ENCODE results near the gene SLC25A11.

Gene SLC25A11

DNA sequence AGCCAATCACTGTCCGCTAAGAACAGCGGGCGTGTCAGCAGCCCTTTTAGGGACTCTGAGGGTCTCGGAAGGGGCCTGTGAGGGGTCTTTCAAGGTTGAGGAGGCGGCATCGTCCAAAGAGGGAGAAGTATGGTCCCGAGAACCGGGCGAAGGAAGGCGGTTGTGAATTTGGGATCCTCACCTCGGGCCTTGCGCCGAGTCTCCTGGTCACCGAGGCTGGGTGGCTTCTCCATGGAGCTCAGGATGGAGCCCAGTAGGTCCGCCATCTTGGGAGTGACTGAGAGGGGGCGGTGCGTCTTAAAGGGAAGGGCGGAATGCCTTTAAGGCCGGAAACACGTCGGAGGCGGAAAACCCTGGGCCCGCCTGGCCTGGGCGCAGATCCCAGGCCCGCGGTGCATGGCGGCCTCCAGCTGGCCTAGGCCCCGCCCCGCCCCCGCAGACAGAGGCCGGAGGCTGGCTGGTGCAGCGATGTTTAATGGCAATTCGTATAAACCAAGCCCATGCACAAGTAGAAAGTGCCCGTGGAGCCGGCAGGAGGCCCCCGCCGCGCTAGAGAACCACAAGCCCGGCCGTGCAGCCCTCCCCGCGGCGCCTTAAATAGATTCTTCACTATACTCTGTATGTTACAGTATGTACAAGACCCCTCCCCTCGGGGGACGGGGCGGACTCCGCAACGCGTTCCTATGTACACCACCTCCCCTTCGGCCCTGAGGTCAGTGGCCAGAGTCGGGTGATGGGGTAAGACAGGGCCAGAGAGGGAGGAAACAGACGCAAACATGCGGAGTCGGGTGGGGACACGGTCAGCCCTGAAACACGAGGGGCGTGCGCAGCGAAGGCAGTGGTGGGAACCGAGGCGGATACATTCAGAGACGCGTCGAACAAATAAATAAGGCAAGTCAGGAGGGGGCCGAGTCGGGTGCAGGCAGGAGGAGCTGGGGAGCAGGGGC is 28.0 kb upstream of the SLC25A11 start, which contains the start of gene SPAG7:
Gene SPAG7 (minus strand): TSS at position 279 of the 947 bp plus-strand sequence. CDS start 13 bp downstream, at position 266.
- peak; percentile 96 for DNase-seq (ENCODE audit: insufficient read length, low spot score)
- no peak for TF ChIP-seq POU2F2 (IDR thresholded peaks at IDR 0.05; ENCODE audit: low read depth, low read length)
- no peak for TF ChIP-seq SPI1 (IDR thresholded peaks at IDR 0.05; ENCODE audit: low read depth, low read length)
- peak; percentile 95 for TF ChIP-seq TAF1 (IDR thresholded peaks at IDR 0.05; ENCODE audit: low read depth, low read length)
- peak; percentile 88 for TF ChIP-seq POLR2AphosphoS5 (IDR thresholded peaks at IDR 0.05; ENCODE audit: low read depth, low read length)
- peak; percentile 91; the same call in 1 of the 2 replicates for TF ChIP-seq POLR2A (IDR thresholded peaks at IDR 0.05; ENCODE audit: low read depth, low read length)
- TF ChIP-seq PAX5 (IDR thresholded peaks at IDR 0.05; ENCODE audit: insufficient read depth, low read length, severe bottlenecking), result no peak
- no peak for FAIRE-seq

DNA sequence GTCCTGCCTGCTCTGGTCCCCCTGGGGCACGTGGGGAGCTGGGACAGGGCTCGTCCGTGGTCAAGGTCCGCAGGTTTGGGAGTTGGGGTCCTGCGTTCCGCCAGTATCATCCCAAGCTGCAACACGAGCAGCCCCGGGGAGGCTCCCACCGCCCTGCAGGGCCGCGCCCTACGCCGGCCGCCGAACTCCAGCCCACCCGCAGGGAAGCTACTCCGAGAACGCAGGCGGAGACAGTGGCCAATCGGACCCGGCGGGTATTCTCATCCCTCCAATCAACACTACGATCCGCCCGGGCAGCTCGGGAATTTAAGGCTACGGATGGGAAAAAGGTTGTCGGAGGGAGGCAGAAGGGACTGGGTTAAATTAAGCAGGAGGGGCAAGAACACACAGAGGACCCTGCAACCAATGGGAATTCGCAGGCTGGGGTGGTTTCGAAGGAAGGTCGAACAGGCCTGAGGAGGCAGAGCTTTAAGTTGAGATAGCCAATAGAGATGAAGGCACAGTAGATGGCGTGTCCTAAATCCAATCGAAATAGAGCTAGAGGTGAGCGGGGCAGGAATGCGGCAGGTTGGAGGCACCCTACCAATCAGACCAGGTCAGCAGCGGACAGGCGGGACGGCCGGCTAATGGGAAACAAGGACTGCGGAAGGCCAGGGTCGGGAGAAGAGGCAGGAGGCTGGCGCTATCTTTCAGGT is 27.1 kb upstream of the SLC25A11 start:
- peak; percentile 100 for FAIRE-seq

GRCh38 chr17:4965311-4965986 is 25.6 kb upstream of the SLC25A11 start:
- DNase-seq (ENCODE audit: insufficient read length, low spot score) (no peak), FAIRE-seq (no peak)
- TF ChIP-seq POLR2AphosphoS5 (IDR thresholded peaks at IDR 0.05; ENCODE audit: low read depth, low read length), result no peak
- no peak for TF ChIP-seq PAX5 (IDR thresholded peaks at IDR 0.05; ENCODE audit: insufficient read depth, low read length, severe bottlenecking)
- TF ChIP-seq POLR2A (IDR thresholded peaks at IDR 0.05; ENCODE audit: low read depth, low read length), result no peak
- no peak for TF ChIP-seq POU2F2 (IDR thresholded peaks at IDR 0.05; ENCODE audit: low read depth, low read length)
- TF ChIP-seq TAF1 (IDR thresholded peaks at IDR 0.05; ENCODE audit: low read depth, low read length), result no peak
- no peak for TF ChIP-seq SPI1 (IDR thresholded peaks at IDR 0.05; ENCODE audit: low read depth, low read length)

More for the DNA sequence above, 27.1 kb upstream of the SLC25A11 start:
- TF ChIP-seq POLR2A (IDR thresholded peaks at IDR 0.05; ENCODE audit: low read depth, low read length) (peak; percentile 47), POU2F2 (IDR thresholded peaks at IDR 0.05; ENCODE audit: low read depth, low read length) (0 out of 2 replicates have a peak, but pooled peaks have one; percentile 33), TAF1 (IDR thresholded peaks at IDR 0.05; ENCODE audit: low read depth, low read length) (no peak), PAX5 (IDR thresholded peaks at IDR 0.05; ENCODE audit: insufficient read depth, low read length, severe bottlenecking) (no peak), POLR2AphosphoS5 (IDR thresholded peaks at IDR 0.05; ENCODE audit: low read depth, low read length) (no peak), SPI1 (IDR thresholded peaks at IDR 0.05; ENCODE audit: low read depth, low read length) (no peak)
- DNase-seq (ENCODE audit: insufficient read length, low spot score), result peak; percentile 93

GRCh38 chr17:4960279-4960922 is 20.6 kb upstream of the SLC25A11 start:
- DNase-seq (ENCODE audit: insufficient read length, low spot score) (no peak), FAIRE-seq (no peak)
- TF ChIP-seq TAF1 (IDR thresholded peaks at IDR 0.05; ENCODE audit: low read depth, low read length) (no peak), POLR2AphosphoS5 (IDR thresholded peaks at IDR 0.05; ENCODE audit: low read depth, low read length) (no peak)

DNA sequence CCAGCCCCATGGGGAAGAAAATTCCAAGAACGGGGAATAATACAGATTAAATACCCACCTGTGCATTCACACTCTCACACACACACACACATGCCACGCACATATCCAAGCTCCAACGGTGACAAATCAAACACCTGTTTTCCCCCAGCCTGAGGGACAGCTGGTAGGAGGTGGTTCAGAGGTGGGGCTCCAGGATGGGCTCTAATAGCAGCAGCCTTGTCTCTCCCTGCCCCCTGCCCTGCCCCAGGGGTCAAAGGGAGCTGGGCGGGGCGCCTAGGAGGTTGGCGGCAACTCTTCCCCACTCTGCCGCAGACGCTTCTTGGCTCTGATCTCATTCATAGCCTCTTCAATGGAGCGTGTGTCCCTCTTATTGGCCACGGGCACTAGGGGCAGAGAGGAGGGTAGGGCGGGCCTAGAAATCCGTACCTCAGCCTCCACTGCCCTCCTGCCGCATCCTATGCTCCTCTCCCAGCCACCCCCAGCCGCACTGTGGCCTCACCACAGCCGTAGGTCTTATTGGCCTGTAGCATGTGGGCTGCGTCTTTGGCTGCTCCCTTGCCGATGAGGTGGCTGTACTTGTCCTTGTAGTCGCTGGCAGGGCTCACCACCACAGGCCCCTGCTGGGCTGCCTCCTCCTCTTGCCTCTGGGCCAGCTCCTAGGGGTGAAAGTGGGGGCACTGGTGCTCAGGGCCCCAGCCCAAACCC is 19.6 kb upstream of the SLC25A11 start:
- DNase-seq (ENCODE audit: insufficient read length, low spot score) (no peak), FAIRE-seq (no peak)
- TF ChIP-seq SPI1 (IDR thresholded peaks at IDR 0.05; ENCODE audit: low read depth, low read length) (no peak), TAF1 (IDR thresholded peaks at IDR 0.05; ENCODE audit: low read depth, low read length) (no peak), POLR2AphosphoS5 (IDR thresholded peaks at IDR 0.05; ENCODE audit: low read depth, low read length) (no peak), POU2F2 (IDR thresholded peaks at IDR 0.05; ENCODE audit: low read depth, low read length) (no peak), PAX5 (IDR thresholded peaks at IDR 0.05; ENCODE audit: insufficient read depth, low read length, severe bottlenecking) (no peak)

DNA sequence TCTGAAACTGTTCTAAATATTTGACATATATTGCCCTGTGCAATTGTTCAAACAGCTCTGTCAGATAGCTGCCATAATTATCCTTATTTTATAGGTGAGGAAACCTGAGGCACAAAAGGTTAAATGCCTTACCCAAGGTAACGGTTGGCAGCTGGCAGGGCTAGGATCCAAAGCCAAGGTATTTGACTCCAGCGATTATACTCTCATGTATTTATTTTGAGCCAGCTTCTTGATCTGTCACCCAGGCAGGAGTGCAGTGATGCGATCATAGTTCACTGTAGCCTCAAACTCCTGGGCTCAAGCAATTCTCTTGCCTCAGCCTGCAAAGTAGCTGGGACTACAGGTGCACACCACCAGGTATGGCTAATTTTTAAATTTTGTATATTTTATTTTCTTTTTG is 18.3 kb upstream of the SLC25A11 start:
- FAIRE-seq (no peak), DNase-seq (ENCODE audit: insufficient read length, low spot score) (no peak)
- TF ChIP-seq PAX5 (IDR thresholded peaks at IDR 0.05; ENCODE audit: insufficient read depth, low read length, severe bottlenecking), result no peak
- no peak for TF ChIP-seq POLR2AphosphoS5 (IDR thresholded peaks at IDR 0.05; ENCODE audit: low read depth, low read length)
- TF ChIP-seq TAF1 (IDR thresholded peaks at IDR 0.05; ENCODE audit: low read depth, low read length), result no peak

GRCh38 chr17:4956493-4957061 is 16.7 kb upstream of the SLC25A11 start:
- DNase-seq (ENCODE audit: insufficient read length, low spot score), result no peak
- TF ChIP-seq SPI1 (IDR thresholded peaks at IDR 0.05; ENCODE audit: low read depth, low read length), result no peak
- 0 out of 2 replicates have a peak, but pooled peaks have one; percentile 28 for TF ChIP-seq POLR2AphosphoS5 (IDR thresholded peaks at IDR 0.05; ENCODE audit: low read depth, low read length)
- peak; percentile 71 for FAIRE-seq

- FAIRE-seq (no peak), DNase-seq (ENCODE audit: insufficient read length, low spot score) (no peak)
- TF ChIP-seq POLR2AphosphoS5 (IDR thresholded peaks at IDR 0.05; ENCODE audit: low read depth, low read length) (no peak), SPI1 (IDR thresholded peaks at IDR 0.05; ENCODE audit: low read depth, low read length) (no peak), POLR2A (IDR thresholded peaks at IDR 0.05; ENCODE audit: low read depth, low read length) (no peak), POU2F2 (IDR thresholded peaks at IDR 0.05; ENCODE audit: low read depth, low read length) (no peak), PAX5 (IDR thresholded peaks at IDR 0.05; ENCODE audit: insufficient read depth, low read length, severe bottlenecking) (no peak), TAF1 (IDR thresholded peaks at IDR 0.05; ENCODE audit: low read depth, low read length) (no peak)
These were observed 15.2 kb upstream of the SLC25A11 start for GRCh38 chr17:4955091-4955490.
